Osteoblast (primary cell): ENCODE data around the gene CISD3. TPM values are rescaled to one million over a fixed set of nuclear protein-coding genes. Genes with fewer than 3 reads are reported as not detected.

Experiments used
- DNase-seq: peaks from one replicate; pipeline ENCODE4 v3.0.0; 2011; ENCODE audit warnings: low spot score, mixed read lengths; ENCODE audit not compliant: insufficient read length; ENCODE audit errors: missing footprints
- H2AFZ ChIP-seq: 2 replicates; pipeline ENCODE4 v1.6.0; 2011; ENCODE audit warnings: mild to moderate bottlenecking, low read length
- H3K27ac ChIP-seq: 2 replicates; pipeline ENCODE4 v1.5.1; 2011; ENCODE audit warnings: mild to moderate bottlenecking, low read depth, low read length, moderate library complexity
- H3K27me3 ChIP-seq: 2 replicates; pipeline ENCODE4 v1.6.0; 2012; ENCODE audit warnings: mild to moderate bottlenecking, control low read depth, inconsistent platforms, low read length, moderate library complexity; ENCODE audit not compliant: insufficient read depth
- H3K36me3 ChIP-seq: 2 replicates; pipeline ENCODE4 v1.5.1; 2011; ENCODE audit warnings: mild to moderate bottlenecking, low read length, control low read depth, moderate library complexity; ENCODE audit not compliant: insufficient read depth
- H3K4me1 ChIP-seq: 2 replicates; pipeline ENCODE4 v1.5.1; 2011; ENCODE audit warnings: mild to moderate bottlenecking, low read length, control low read depth, moderate library complexity; ENCODE audit not compliant: insufficient read depth
- H3K4me2 ChIP-seq: 2 replicates; pipeline ENCODE4 v1.6.0; 2011; ENCODE audit warnings: mild to moderate bottlenecking, low read length; ENCODE audit not compliant: insufficient read depth
- H3K4me3 ChIP-seq: fragments of 200-600 bp; sonication (generic); 3 replicates; pipeline ENCODE4 v1.5.1; 2012; ENCODE audit warnings: mild to moderate bottlenecking, low read length, inconsistent platforms; ENCODE audit not compliant: insufficient read depth
- H3K79me2 ChIP-seq: 2 replicates; pipeline ENCODE4 v1.6.0; 2012; ENCODE audit warnings: mild to moderate bottlenecking, low read length, control low read depth, inconsistent platforms; ENCODE audit not compliant: insufficient read depth
- H3K9me3 ChIP-seq: 2 replicates; pipeline ENCODE4 v1.5.1; 2011; ENCODE audit warnings: low read depth, low read length, control low read depth
- H4K20me1 ChIP-seq: 2 replicates; pipeline ENCODE4 v1.6.0; 2012; ENCODE audit warnings: mild to moderate bottlenecking, low read length, control low read depth; ENCODE audit not compliant: insufficient read depth
- CTCF ChIP-seq: IDR thresholded peaks from 2 replicates; pipeline ENCODE4 v1.5.1; 2011; ENCODE audit warnings: mild to moderate bottlenecking, low read depth, low read length, moderate library complexity; ENCODE audit errors: extremely low read depth
- total RNA-seq: library from RNA; depleted of rRNA; stranded (reverse); fragments of >200 nt; gene quantifications from 2 replicates; pipeline ENCODE4 v1.2.3, GENCODE V29; 2012

Gene CISD3
- total RNA-seq, 1 donor: 3.6 TPM

- no peak overlapping the region for H3K27ac ChIP-seq
- no peak for TF ChIP-seq CTCF
- no peak overlapping the region for H3K4me2 ChIP-seq
- H4K20me1 ChIP-seq: no peaks in the 10 kb centered on the region
- H3K36me3 ChIP-seq: peaks cover 69% of the 10 kb centered on the region
- no peaks in the 10 kb centered on the region for H3K79me2 ChIP-seq
- H3K4me1 ChIP-seq: no peaks in the 10 kb centered on the region
- no peak for DNase-seq
- no peak overlapping the region for H3K4me3 ChIP-seq
- H2AFZ ChIP-seq: no peak overlapping the region
- H3K27me3 ChIP-seq: no peaks in the 10 kb centered on the region
- no peaks in the 10 kb centered on the region for H3K9me3 ChIP-seq
Observed at GRCh38 chr17:38773258-38773657, 43.1 kb downstream of the CISD3 start.

GRCh38 chr17:38777641-38778250 is 47.6 kb downstream of the CISD3 start:
- no peak overlapping the region for H2AFZ ChIP-seq
- DNase-seq: peak; percentile 91
- H3K4me3 ChIP-seq: no peak overlapping the region
- H3K27ac ChIP-seq: peak overlapping the region; percentile 15
- no peaks in the 10 kb centered on the region for H3K27me3 ChIP-seq
- H4K20me1 ChIP-seq: peaks cover 7% of the 10 kb centered on the region
- no peaks in the 10 kb centered on the region for H3K79me2 ChIP-seq
- no peak for TF ChIP-seq CTCF
- peaks cover 79% of the 10 kb centered on the region for H3K36me3 ChIP-seq
- H3K9me3 ChIP-seq: no peaks in the 10 kb centered on the region
- no peaks in the 10 kb centered on the region for H3K4me1 ChIP-seq
- H3K4me2 ChIP-seq: no peak overlapping the region

- H3K9me3 ChIP-seq: no peaks in the 10 kb centered on the region
- no peak overlapping the region for H3K4me3 ChIP-seq
- no peak overlapping the region for H2AFZ ChIP-seq
- peaks cover 7% of the 10 kb centered on the region for H4K20me1 ChIP-seq
- no peaks in the 10 kb centered on the region for H3K4me1 ChIP-seq
- H3K79me2 ChIP-seq: peaks cover 8% of the 10 kb centered on the region
- peaks cover 85% of the 10 kb centered on the region for H3K36me3 ChIP-seq
- DNase-seq: no peak
- H3K27ac ChIP-seq: no peak overlapping the region
- TF ChIP-seq CTCF: no peak
- H3K4me2 ChIP-seq: no peak overlapping the region
- no peaks in the 10 kb centered on the region for H3K27me3 ChIP-seq
Observed at GRCh38 chr17:38779965-38780752, 50.0 kb downstream of the CISD3 start.

- TF ChIP-seq CTCF: no peak
- Histone ChIP-seq H3K27ac (no peak overlapping the region), H3K36me3 (peaks cover 78% of the 10 kb centered on the region), H3K9me3 (no peaks in the 10 kb centered on the region), H3K27me3 (no peaks in the 10 kb centered on the region), H3K4me1 (no peaks in the 10 kb centered on the region), H2AFZ (no peak overlapping the region), H3K4me3 (no peak overlapping the region), H3K4me2 (no peak overlapping the region), H3K79me2 (peaks cover 35% of the 10 kb centered on the region), H4K20me1 (peaks cover 20% of the 10 kb centered on the region)
- no peak for DNase-seq
Observed at GRCh38 chr17:38783227-38783626, 53.1 kb downstream of the CISD3 start.
